AG04450 (cell line): ENCODE data around the gene TEKT3. TPM values are rescaled to one million over a fixed set of nuclear protein-coding genes. Genes with fewer than 3 reads are reported as not detected.

ENCODE experiments used
- CTCF ChIA-PET: fragments of 300-600, 350-600 bp; formaldehyde crosslinking; extraction: SDS; loops from one replicate; lab custom pipeline; 2022; ENCODE audit warnings: antibody characterized with exemption, inconsistent platforms; lab: Charles Lee
- POLR2A ChIA-PET: fragments of 350-600 bp; formaldehyde crosslinking; extraction: SDS; loops from one replicate; lab custom pipeline; 2021; ENCODE audit warnings: antibody characterized with exemption, inconsistent platforms; lab: Yijun Ruan, JAX
- DNase-seq: peaks from one replicate; pipeline ENCODE4 v3.0.0-alpha.2; 2011; ENCODE audit warnings: low read depth, low spot score
- H3K27ac ChIP-seq: one replicate; pipeline ENCODE4 v1.5.1; 2012; ENCODE audit warnings: low read depth, low read length, control low read depth
- H3K27me3 ChIP-seq: one replicate; pipeline ENCODE4 v1.6.0; 2012; ENCODE audit warnings: low read length; ENCODE audit not compliant: control insufficient read depth, insufficient read depth
- H3K4me3 ChIP-seq: 2 replicates; pipeline ENCODE4 v1.5.1; 2011; ENCODE audit warnings: mild to moderate bottlenecking, low read depth, low read length, control low read depth
- H3K9me3 ChIP-seq: 2 replicates; pipeline ENCODE4 v1.5.1; 2012; ENCODE audit warnings: low read length; ENCODE audit not compliant: control insufficient read depth, insufficient read depth
- CTCF ChIP-seq: IDR thresholded peaks from 2 replicates; pipeline ENCODE4 v1.5.1; 2011; ENCODE audit warnings: low read depth, low read length, control low read depth, inconsistent platforms
- polyA plus RNA-seq: library from polyadenylated mRNA; depleted of rRNA; stranded (reverse); fragments of >200 nt; gene quantifications from 2 replicates; pipeline ENCODE4 v1.2.3, GENCODE V29; 2011

Gene TEKT3
- polyA plus RNA-seq, 1 experiment = 0.69 TPM

- CTCF ChIA-PET = no interaction called here
- no peak for DNase-seq
- no peak overlapping the region for H3K4me3 ChIP-seq
Measured at GRCh38 chr17:15366026-15366425, 24.6 kb upstream of the TEKT3 start.

GRCh38 chr17:15364615-15365014, 23.2 kb upstream of the TEKT3 start:
- no peak overlapping the region for H3K4me3 ChIP-seq
- TF ChIP-seq CTCF = no peak
- no peak for DNase-seq
- ChIA-PET POLR2A (interaction anchor here (0.6 kb wide), 1 partner anchor 119 kb away, joined by 3 read pairs; no protein-coding TSS in a partner anchor), CTCF (interaction anchor here (0.6 kb wide), 1 partner anchor 73 kb away, joined by 3 read pairs; no protein-coding TSS in a partner anchor)
- H3K9me3 ChIP-seq = no peaks in the 10 kb centered on the region
- no peak overlapping the region for H3K27ac ChIP-seq
- H3K27me3 ChIP-seq = peaks cover 2% of the 10 kb centered on the region

More at GRCh38 chr17:15366026-15366425, 24.6 kb upstream of the TEKT3 start:
- no peak overlapping the region for H3K27ac ChIP-seq
- no peaks in the 10 kb centered on the region for H3K9me3 ChIP-seq
- H3K27me3 ChIP-seq = peaks cover 1% of the 10 kb centered on the region
- TF ChIP-seq CTCF = no peak
- POLR2A ChIA-PET = interaction anchor here (0.6 kb wide), 1 partner anchor 104 kb away, joined by 3 read pairs; no protein-coding TSS in a partner anchor

GRCh38 chr17:15363702-15364101, 22.3 kb upstream of the TEKT3 start:
- no peak overlapping the region for H3K27ac ChIP-seq
- CTCF ChIA-PET = no interaction called here
- POLR2A ChIA-PET = interaction anchor here (0.6 kb wide), 1 partner anchor 35 kb away, joined by 4 read pairs; no protein-coding TSS in a partner anchor
- H3K27me3 ChIP-seq = peaks cover 2% of the 10 kb centered on the region
- no peaks in the 10 kb centered on the region for H3K9me3 ChIP-seq
- no peak overlapping the region for H3K4me3 ChIP-seq
- no peak for TF ChIP-seq CTCF
- DNase-seq = no peak

- no peaks in the 10 kb centered on the region for H3K9me3 ChIP-seq
- no peak for TF ChIP-seq CTCF
- no peak overlapping the region for H3K4me3 ChIP-seq
- H3K27ac ChIP-seq = no peak overlapping the region
- ChIA-PET CTCF (no interaction called here), POLR2A (no interaction called here)
- DNase-seq = no peak
- peaks cover 2% of the 10 kb centered on the region for H3K27me3 ChIP-seq
Measured at GRCh38 chr17:15361592-15361991, 20.2 kb upstream of the TEKT3 start.

GRCh38 chr17:15361151-15361550, 19.8 kb upstream of the TEKT3 start:
- Histone ChIP-seq H3K9me3 (no peaks in the 10 kb centered on the region), H3K27ac (no peak overlapping the region), H3K27me3 (peaks cover 2% of the 10 kb centered on the region), H3K4me3 (no peak overlapping the region)
- TF ChIP-seq CTCF = no peak
- DNase-seq = no peak
- CTCF ChIA-PET = no interaction called here
- POLR2A ChIA-PET = no interaction called here
